ENCODE data around the gene MYO15A.
A peak's percentile ranks its signal among the peaks of the same experiment; 100 is the strongest.
"Not testable (repeated sequence)": the region's sequence is repeated elsewhere in the genome, so short reads cannot be mapped to it uniquely, and the experiment has no call there.

MYO15A gene

GRCh38 chr17:18198530-18198929 is 90.0 kb downstream of the MYO15A start:
- peaks cover 25% of the 10 kb centered on the region for H3K4me1 Mint-ChIP-seq
- H3K36me3 Mint-ChIP-seq = peaks cover 34% of the 10 kb centered on the region
- no peak for DNase-seq (ENCODE audit: low spot score in 2 of 2)
- H3K27ac Mint-ChIP-seq = no peak overlapping the region
- H3K9me3 Mint-ChIP-seq = no peaks in the 10 kb centered on the region
- no peak for ATAC-seq (ENCODE audit: low read depth)
- H3K27me3 Mint-ChIP-seq = no peaks in the 10 kb centered on the region
- H3K4me3 Mint-ChIP-seq = no peak overlapping the region

- Mint-ChIP-seq H3K27me3 (no peaks in the 10 kb centered on the region), H3K4me1 (peaks cover 19% of the 10 kb centered on the region), H3K36me3 (peaks cover 26% of the 10 kb centered on the region), H3K27ac (no peak overlapping the region), H3K4me3 (no peak overlapping the region), H3K9me3 (no peaks in the 10 kb centered on the region)
- DNase-seq (ENCODE audit: low spot score in 2 of 2) = no peak
- ATAC-seq (ENCODE audit: low read depth) = no peak
Observed at GRCh38 chr17:18201108-18201507, 92.6 kb downstream of the MYO15A start.

GRCh38 chr17:18203308-18203707 is 94.8 kb downstream of the MYO15A start:
- ATAC-seq (ENCODE audit: low read depth) = no peak
- Mint-ChIP-seq H3K27ac (peak overlapping the region; percentile 74), H3K9me3 (no peaks in the 10 kb centered on the region), H3K27me3 (no peaks in the 10 kb centered on the region), H3K4me3 (no peak overlapping the region), H3K36me3 (peaks cover 25% of the 10 kb centered on the region), H3K4me1 (peaks cover 15% of the 10 kb centered on the region)
- DNase-seq (ENCODE audit: low spot score in 2 of 2) = no peak

GRCh38 chr17:18205861-18206260 is 97.3 kb downstream of the MYO15A start:
- Mint-ChIP-seq H3K27ac (peak overlapping the region; percentile 9), H3K9me3 (no peaks in the 10 kb centered on the region), H3K4me3 (no peak overlapping the region), H3K4me1 (peaks cover 3% of the 10 kb centered on the region), H3K36me3 (peaks cover 28% of the 10 kb centered on the region), H3K27me3 (no peaks in the 10 kb centered on the region)
- ATAC-seq (ENCODE audit: low read depth) (no peak), DNase-seq (ENCODE audit: low spot score in 2 of 2) (no peak)

- no peaks in the 10 kb centered on the region for H3K27me3 Mint-ChIP-seq
- H3K9me3 Mint-ChIP-seq = no peaks in the 10 kb centered on the region
- no peak overlapping the region for H3K27ac Mint-ChIP-seq
- peaks cover 28% of the 10 kb centered on the region for H3K36me3 Mint-ChIP-seq
- no peaks in the 10 kb centered on the region for H3K4me1 Mint-ChIP-seq
- DNase-seq (ENCODE audit: low spot score in 2 of 2) = no peak
- no peak for ATAC-seq (ENCODE audit: low read depth)
- H3K4me3 Mint-ChIP-seq = no peak overlapping the region
Observed at GRCh38 chr17:18206962-18207361, 98.4 kb downstream of the MYO15A start.

- Mint-ChIP-seq H3K4me3 (no peak overlapping the region), H3K27ac (no peak overlapping the region), H3K36me3 (peaks cover 28% of the 10 kb centered on the region), H3K4me1 (no peaks in the 10 kb centered on the region), H3K27me3 (no peaks in the 10 kb centered on the region), H3K9me3 (no peaks in the 10 kb centered on the region)
- ATAC-seq (ENCODE audit: low read depth) (no peak), DNase-seq (ENCODE audit: low spot score in 2 of 2) (no peak)
Observed at GRCh38 chr17:18208092-18208491, 99.5 kb downstream of the MYO15A start.

GRCh38 chr17:18213666-18214270 is 105.2 kb downstream of the MYO15A start:
- no peaks in the 10 kb centered on the region for H3K9me3 Mint-ChIP-seq
- H3K36me3 Mint-ChIP-seq = peaks cover 7% of the 10 kb centered on the region
- no peak for ATAC-seq (ENCODE audit: low read depth)
- no peak overlapping the region for H3K4me3 Mint-ChIP-seq
- no peak overlapping the region for H3K27ac Mint-ChIP-seq
- no peaks in the 10 kb centered on the region for H3K27me3 Mint-ChIP-seq
- no peaks in the 10 kb centered on the region for H3K4me1 Mint-ChIP-seq
- no peak for DNase-seq (ENCODE audit: low spot score in 2 of 2)

- H3K4me1 Mint-ChIP-seq; H3K27me3 Mint-ChIP-seq; H3K36me3 Mint-ChIP-seq; ATAC-seq (ENCODE audit: low read depth); H3K4me3 Mint-ChIP-seq; H3K27ac Mint-ChIP-seq; DNase-seq (ENCODE audit: low spot score in 2 of 2); H3K9me3 Mint-ChIP-seq: not testable (repeated sequence)
Observed at GRCh38 chr17:18216906-18217305, 108.3 kb downstream of the MYO15A start.

GRCh38 chr17:18217412-18218015 is 109.0 kb downstream of the MYO15A start:
- peak; percentile 69 to 80 for DNase-seq (ENCODE audit: low spot score in 2 of 2)

GRCh38 chr17:18218756-18219415 is 110.3 kb downstream of the MYO15A start:
- ATAC-seq (ENCODE audit: low read depth) (no peak), DNase-seq (ENCODE audit: low spot score in 2 of 2) (no peak)
- Mint-ChIP-seq H3K4me1 (no peaks in the 10 kb centered on the region), H3K27me3 (no peaks in the 10 kb centered on the region), H3K27ac (no peak overlapping the region), H3K9me3 (no peaks in the 10 kb centered on the region), H3K36me3 (no peaks in the 10 kb centered on the region), H3K4me3 (no peak overlapping the region)

More at GRCh38 chr17:18217412-18218015, 109.0 kb downstream of the MYO15A start:
- H3K27me3 Mint-ChIP-seq = no peaks in the 10 kb centered on the region
- H3K27ac Mint-ChIP-seq = no peak overlapping the region
- H3K4me3 Mint-ChIP-seq = no peak overlapping the region
- H3K36me3 Mint-ChIP-seq = no peaks in the 10 kb centered on the region
- ATAC-seq (ENCODE audit: low read depth) = peak; percentile 94
- H3K4me1 Mint-ChIP-seq = no peaks in the 10 kb centered on the region
- H3K9me3 Mint-ChIP-seq = no peaks in the 10 kb centered on the region

GRCh38 chr17:18224053-18224386 is 115.5 kb downstream of the MYO15A start:
- DNase-seq (ENCODE audit: low spot score in 2 of 2) (no peak), ATAC-seq (ENCODE audit: low read depth) (no peak)
- Mint-ChIP-seq H3K9me3 (no peaks in the 10 kb centered on the region), H3K27me3 (no peaks in the 10 kb centered on the region), H3K4me1 (peaks cover 14% of the 10 kb centered on the region), H3K4me3 (no peak overlapping the region), H3K36me3 (no peaks in the 10 kb centered on the region), H3K27ac (no peak overlapping the region)

- Mint-ChIP-seq H3K27me3 (no peaks in the 10 kb centered on the region), H3K27ac (no peak overlapping the region), H3K9me3 (no peaks in the 10 kb centered on the region), H3K4me1 (peaks cover 14% of the 10 kb centered on the region), H3K36me3 (no peaks in the 10 kb centered on the region), H3K4me3 (peak overlapping the region; percentile 73)
- ATAC-seq (ENCODE audit: low read depth) (no peak), DNase-seq (ENCODE audit: low spot score in 2 of 2) (no peak)
Observed at GRCh38 chr17:18224387-18225120, 116.0 kb downstream of the MYO15A start.

- DNase-seq (ENCODE audit: low spot score in 2 of 2) (peak; percentile 86 to 92), ATAC-seq (ENCODE audit: low read depth) (peak; percentile 94)
- Mint-ChIP-seq H3K27ac (peak within 1 kb of the TSS; percentile 89), H3K36me3 (no peaks in the 10 kb centered on the region), H3K27me3 (no peaks in the 10 kb centered on the region), H3K4me3 (peak within 1 kb of the TSS; percentile 95), H3K4me1 (peaks cover 14% of the 10 kb centered on the region), H3K9me3 (no peaks in the 10 kb centered on the region)
Observed at GRCh38 chr17:18225121-18225641, 116.6 kb downstream of the MYO15A start, which contains the start of gene LLGL1. Gene LLGL1, plus strand, starts transcription at chr17:18225635. Its CDS starts 48 bp downstream, at chr17:18225683.

Measured in memory B cell (primary cell).